ENCODE data around the gene ARL8B. TPM values are rescaled to one million over a fixed set of nuclear protein-coding genes. Genes with fewer than 3 reads are reported as not detected.

Gene ARL8B
- total and polyA plus RNA-seq, 9 of the 15 experiments (the other 6 are each of a cell fraction or from before 2014, with no cell fraction given): 28.5 to 99.4 (median 77.2) TPM

DNA sequence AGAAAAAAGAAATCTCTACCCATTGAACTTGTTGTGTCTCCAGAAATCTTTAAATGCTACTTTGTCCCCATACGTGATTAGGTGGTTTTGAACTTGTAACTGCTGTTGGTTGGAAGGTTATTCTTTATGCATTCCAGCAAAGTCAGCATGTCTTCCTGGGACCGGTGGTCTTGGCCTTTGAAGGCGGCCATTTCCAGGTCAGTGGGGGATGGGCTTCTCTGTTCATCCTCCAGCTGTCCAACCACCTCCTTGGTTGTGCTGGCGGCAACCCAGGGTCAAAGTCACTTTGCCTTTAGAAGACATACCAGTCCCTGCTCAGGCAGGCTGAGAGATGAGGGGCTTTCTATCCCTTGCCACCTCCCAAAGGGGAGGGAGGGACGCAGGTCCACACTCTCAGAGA, 37.9 kb upstream of the ARL8B start:
- H3K79me2 ChIP-seq (ENCODE audit: control insufficient read depth, insufficient read depth, low read length): no peaks in the 10 kb centered on the region
- no peaks in the 10 kb centered on the region for H3K27me3 ChIP-seq (ENCODE audit: control insufficient read depth in 2 of 2, insufficient read depth in 2 of 2, low read length in 2 of 2)
- H3K27ac ChIP-seq (ENCODE audit: extremely low read depth, low read depth, low read length): no peak overlapping the region
- ATAC-seq (peak; percentile 7; the same call in 2 of the 3 replicates), DNase-seq (ENCODE audit: extremely low read depth in 1 of 4, low spot score in 3 of 4) (no peak), FAIRE-seq (no peak)
- H3K4me2 ChIP-seq (ENCODE audit: insufficient read depth, low read length): no peak overlapping the region
- no peaks in the 10 kb centered on the region for H3K9me3 ChIP-seq (replicated peaks; ENCODE audit: control insufficient read depth, insufficient read depth, low read depth, low read length)
- BruUV-seq (replicated peaks): no TSS peak
- peak overlapping the region; percentile 70 for H2AFZ ChIP-seq (ENCODE audit: low read depth, low read length)
- no peaks in the 10 kb centered on the region for H4K20me1 ChIP-seq (replicated peaks; ENCODE audit: control insufficient read depth, insufficient read depth, low read length)
- CTCF ChIA-PET (ENCODE audit: low intra/inter-chr PET ratio): no interaction called here
- H3K4me3 ChIP-seq: no peak overlapping the region
- H3K9me1 ChIP-seq (ENCODE audit: control insufficient read depth, insufficient read depth, low read length): peaks cover 2% of the 10 kb centered on the region
- TF ChIP-seq ZBTB8A (IDR thresholded peaks at IDR 0.05; ENCODE audit: partially characterized antibody) (no peak), ZFX (CRISPR knock-in tag; IDR thresholded peaks at IDR 0.05) (0 out of 2 replicates have a peak, but pooled peaks have one; percentile 15), YY1 (IDR thresholded peaks at IDR 0.05; ENCODE audit: borderline replicate concordance in 1 of 3, control insufficient read depth in 1 of 3, extremely low read depth in 1 of 3, insufficient read depth in 3 of 3, insufficient read length in 1 of 3, insufficient replicate concordance in 2 of 3, low read depth in 1 of 3, low read length in 2 of 3) (peak in 1 of 3 experiments; percentile 72), C11orf30 (IDR thresholded peaks at IDR 0.05; ENCODE audit: low read depth) (peak; percentile 14; the same call in 1 of the 2 replicates), KAT7 (CRISPR knock-in tag; IDR thresholded peaks at IDR 0.05; ENCODE audit: borderline replicate concordance) (no peak), MYC (IDR thresholded peaks at IDR 0.05; ENCODE audit: low read depth, low read length) (no peak), MYC (CRISPR knock-in tag; IDR thresholded peaks at IDR 0.05; ENCODE audit: borderline replicate concordance, low read depth) (no peak), GATAD2B (IDR thresholded peaks at IDR 0.05; ENCODE audit: borderline replicate concordance) (no peak), ZNF316 (IDR thresholded peaks at IDR 0.05) (peak; percentile 68), MTA1 (IDR thresholded peaks at IDR 0.05; ENCODE audit: borderline replicate concordance) (no peak), NR2C1 (IDR thresholded peaks at IDR 0.05) (no peak), NR2C1 (tag; IDR thresholded peaks at IDR 0.05) (no peak)
- TF ChIP-seq, protein P1, sequence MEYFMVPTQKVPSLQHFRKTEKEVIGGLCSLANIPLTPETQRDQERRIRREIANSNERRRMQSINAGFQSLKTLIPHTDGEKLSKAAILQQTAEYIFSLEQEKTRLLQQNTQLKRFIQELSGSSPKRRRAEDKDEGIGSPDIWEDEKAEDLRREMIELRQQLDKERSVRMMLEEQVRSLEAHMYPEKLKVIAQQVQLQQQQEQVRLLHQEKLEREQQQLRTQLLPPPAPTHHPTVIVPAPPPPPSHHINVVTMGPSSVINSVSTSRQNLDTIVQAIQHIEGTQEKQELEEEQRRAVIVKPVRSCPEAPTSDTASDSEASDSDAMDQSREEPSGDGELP (CRISPR knock-in tag; IDR thresholded peaks at IDR 0.05; ENCODE audit: borderline replicate concordance): peak; percentile 32; the same call in 1 of the 2 replicates
- TF ChIP-seq, protein P2, sequence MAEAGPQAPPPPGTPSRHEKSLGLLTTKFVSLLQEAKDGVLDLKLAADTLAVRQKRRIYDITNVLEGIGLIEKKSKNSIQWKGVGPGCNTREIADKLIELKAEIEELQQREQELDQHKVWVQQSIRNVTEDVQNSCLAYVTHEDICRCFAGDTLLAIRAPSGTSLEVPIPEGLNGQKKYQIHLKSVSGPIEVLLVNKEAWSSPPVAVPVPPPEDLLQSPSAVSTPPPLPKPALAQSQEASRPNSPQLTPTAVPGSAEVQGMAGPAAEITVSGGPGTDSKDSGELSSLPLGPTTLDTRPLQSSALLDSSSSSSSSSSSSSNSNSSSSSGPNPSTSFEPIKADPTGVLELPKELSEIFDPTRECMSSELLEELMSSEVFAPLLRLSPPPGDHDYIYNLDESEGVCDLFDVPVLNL (CRISPR knock-in tag; IDR thresholded peaks at IDR 0.05; ENCODE audit: low read depth): no peak
- POLR2A ChIA-PET: interaction anchor here (0.5 to 1.8 kb wide), 4 partner anchors 9 to 259 kb away, joined by 3 to 4 read pairs (median 3); no protein-coding TSS in a partner anchor
- 61% methylated on average over 5 of the region's 5 CpGs for WGBS (ENCODE audit: insufficient coverage, low coverage, missing lambda C conversion rate)
- intact Hi-C loops (cut with micrococcal nuclease): loop anchor here (5.0 kb wide), 1 partner anchor 38 kb away; the partner anchor contains the start of gene ARL8B
- H3K4me1 ChIP-seq (replicated peaks in 1 of 2; ENCODE audit: control insufficient read depth in 2 of 2, insufficient read depth in 2 of 2, low read length in 2 of 2): peaks cover 25 to 38% of the 10 kb centered on the region in 2 experiments
- H3K9ac ChIP-seq (ENCODE audit: insufficient read depth in 1 of 2, low read depth in 2 of 2, low read length in 2 of 2): no peak overlapping the region
- in situ Hi-C loops (cut with MboI): no loop called here
- H3K36me3 ChIP-seq (ENCODE audit: control insufficient read depth, insufficient read depth, low read length): no peaks in the 10 kb centered on the region

Data from K562 (cell line).